GM21526 (cell line): ENCODE results near the gene AUTS2.

ENCODE experiments used
- ATAC-seq: cut with Tn5 transposase; IDR thresholded peaks from one replicate; pipeline ENCODE4 v1.9.1; 2021; ENCODE audit warnings: moderate library complexity; ENCODE audit not compliant: unreplicated experiment, low FRiP score

AUTS2 gene

DNA sequence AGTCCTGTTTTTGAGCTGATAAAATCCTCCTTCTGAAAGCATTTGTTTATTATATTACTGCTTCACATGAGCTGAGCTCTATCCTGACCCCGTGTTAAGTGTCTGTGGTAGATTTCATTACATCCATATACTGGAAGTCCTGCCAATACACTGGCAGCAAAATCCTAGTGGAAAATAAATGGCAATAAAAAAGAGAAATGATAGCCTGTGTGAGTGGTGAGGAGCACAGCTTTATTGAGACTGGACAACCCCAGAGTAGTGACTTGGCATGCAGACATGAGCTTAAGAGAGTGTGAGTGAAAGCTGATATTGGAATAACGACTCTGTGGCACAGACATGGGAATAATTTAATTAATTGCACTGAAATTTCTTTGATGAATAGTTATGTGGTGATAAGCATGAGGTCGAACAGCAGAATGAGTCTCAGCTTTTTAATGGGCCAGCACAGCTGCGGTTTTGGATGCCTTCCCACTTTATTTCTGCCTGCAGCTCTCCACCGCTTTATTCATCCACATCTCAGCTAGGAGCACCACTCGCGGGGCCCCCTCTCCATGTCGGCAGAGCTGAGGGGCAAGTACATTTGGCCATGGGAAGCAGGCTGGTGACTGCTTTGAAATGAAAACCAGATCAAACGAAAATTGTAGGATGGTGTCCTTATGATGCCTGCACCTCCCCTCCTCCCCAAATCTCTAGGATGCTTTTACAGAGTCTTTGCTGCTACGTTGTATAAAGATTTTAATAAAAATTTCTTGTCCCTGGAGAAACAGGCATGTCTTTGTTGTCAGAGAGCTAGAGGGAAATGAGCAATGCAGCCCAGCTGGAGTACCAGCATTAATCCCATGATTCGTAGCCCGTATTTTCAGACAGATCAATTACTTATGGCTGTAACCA is 494.3 kb downstream of the AUTS2 start:
- ATAC-seq, result no peak

DNA sequence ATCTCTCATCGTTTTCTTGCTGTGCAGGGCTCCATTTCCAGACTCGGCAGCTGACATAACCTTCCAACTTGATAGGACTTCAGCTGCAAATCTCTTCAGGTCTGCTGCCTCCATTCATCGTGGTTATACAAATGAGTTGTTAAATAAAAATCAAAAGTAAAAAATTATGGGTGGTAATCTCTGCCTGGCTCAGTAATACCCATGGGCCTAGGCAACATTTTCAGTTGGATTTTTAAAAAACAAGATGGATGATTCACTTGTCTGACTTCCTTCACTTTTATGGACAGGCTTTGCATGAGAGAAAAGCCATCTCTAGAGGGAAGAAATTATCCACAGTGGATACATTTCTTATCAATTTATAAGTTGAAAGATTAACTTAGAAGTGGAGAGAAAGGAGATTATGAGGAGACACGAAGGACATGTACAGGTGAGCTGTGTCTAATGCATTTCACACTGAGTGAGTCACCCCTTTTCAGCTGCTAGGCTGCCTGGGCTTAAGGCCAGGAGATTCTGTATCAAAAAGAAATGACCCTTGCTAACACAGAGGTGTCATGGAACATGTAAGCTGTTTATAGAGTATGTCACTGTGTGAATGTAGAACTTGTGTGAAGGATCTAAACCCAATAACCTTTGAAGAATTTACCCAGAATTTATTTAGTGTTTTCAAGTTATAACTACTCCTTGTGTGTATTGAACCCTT is 495.1 kb downstream of the AUTS2 start:
- ATAC-seq, result no peak

DNA sequence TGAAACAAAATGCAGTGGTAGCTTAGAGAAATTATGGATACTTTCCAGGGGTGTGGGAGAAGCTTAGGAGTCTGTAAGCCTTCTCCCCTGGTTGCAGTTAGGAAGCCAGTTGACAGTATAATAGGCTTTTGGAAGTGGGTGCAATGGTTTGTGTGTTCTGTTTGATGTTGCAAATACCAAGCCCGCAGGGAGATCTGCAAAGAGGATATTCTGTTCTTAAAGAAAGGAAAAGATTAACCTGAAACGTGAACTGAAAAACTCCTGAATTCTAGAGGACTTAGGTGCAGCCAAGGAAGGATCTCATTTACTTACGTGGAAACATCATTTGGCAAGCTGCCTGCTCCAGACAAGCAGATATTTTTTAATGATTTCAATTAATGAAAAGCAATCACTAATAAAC is 496.6 kb downstream of the AUTS2 start:
- ATAC-seq, result no peak

DNA sequence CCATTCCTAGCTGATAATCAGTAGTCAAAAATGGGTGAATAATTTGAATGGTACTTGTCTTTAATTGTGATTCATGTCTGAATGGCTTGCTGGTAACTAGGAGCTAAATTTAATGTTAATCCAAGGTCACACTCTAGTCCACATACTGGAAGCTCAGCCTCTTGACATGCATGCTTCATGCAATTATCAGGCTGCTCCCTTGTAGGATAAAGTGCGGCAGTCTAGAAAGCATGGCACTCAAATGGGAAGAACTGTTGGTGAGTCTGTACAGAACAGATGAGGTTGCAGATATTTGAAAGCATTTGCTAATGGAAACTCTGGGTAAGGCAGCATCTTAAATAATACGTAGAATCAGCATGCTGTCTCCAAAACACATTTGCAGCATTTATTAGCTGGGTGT is 499.4 kb downstream of the AUTS2 start:
- no peak for ATAC-seq

DNA sequence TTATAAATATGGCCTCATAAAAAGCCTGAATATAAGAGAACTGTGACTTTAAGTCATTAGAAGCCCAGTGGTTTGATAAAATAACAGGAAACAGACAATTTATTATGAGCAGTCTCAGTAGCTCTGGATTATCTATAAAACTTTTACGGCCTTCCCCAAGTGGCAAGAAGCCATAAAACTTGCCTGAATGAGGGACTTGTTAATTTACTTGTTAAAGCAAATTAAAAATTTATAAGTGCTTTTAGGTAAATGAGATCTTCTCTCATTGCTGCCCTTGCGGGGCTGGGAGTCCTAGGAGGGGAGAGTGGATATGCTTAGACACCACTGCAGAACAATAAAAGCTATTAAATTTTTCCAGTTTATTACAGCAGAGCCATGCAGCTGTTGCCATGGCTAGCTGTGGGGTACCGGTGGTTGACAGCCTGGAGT is 499.9 kb downstream of the AUTS2 start:
- no peak for ATAC-seq

DNA sequence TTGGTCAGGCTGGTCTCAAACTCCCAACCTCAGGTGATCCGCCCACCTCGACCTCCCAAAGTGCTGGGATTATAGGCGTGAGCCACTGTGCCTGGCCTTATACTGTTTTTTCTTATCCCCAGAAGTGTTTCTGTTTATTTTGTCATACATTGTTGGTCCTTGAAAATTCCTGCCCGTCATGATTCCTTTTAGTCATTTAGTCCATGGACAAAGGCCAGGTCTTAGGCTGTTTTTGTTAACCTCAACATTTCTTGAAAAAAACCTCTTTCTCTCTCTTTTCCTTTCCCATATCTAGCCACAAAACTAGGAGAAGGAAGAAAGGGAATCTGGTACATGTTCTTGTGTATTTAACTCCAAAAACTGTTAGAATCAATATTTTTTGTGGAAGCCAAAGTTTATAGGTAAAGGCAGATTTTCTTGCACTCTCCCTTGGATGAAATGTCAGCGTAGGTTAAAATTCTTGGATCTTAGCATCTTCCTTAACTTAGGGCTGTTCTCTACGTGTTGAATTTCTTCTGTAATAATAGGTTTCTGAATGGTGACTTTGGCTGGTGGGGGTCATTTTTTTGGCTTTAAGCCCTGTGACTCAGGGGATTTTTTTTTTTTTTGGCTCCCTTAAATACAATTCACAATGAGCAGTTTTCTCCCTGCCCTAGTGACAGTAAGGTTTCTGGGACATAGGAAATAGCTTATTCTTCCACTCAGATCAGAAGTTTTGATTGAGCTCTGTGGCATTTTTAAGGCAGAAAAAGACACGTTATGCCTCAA is 500.8 kb downstream of the AUTS2 start:
- no peak for ATAC-seq

DNA sequence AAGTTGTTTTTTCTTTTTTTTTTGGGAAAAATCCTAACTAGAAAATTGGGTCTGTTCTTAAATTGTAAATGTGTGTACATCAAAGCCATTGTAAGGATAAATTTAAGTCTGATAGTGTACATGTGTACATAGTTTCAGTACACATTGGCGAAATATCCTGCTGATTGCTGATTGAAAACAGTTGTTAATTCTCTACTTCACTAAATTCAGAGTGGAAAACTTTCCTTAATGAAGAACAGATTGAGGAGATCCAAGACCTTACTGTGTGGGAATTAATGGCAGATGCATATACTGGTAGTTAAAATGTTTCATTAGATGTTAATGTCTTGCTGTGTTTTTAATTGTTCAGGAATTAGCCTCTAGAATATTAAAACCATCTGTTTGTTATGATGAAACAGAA is 506.0 kb downstream of the AUTS2 start:
- no peak for ATAC-seq

DNA sequence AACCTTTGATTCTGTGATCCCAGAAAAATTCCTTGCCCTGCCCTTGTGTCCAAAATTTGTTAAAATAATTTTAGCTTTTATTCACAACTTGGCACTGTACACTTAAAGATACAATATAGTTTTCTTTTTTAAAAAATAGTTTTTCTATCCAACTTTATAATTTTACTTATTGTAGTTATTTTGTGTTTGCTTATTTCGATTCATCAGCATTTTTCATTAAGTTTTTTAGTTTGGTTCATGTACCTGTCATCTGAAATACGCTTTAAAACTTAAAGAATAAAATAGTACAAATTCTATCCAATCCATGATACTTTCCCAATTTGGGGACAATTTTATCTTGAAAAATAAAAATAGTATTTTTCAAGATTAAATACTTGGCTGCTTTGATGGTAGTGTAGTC is 514.8 kb downstream of the AUTS2 start:
- no peak for ATAC-seq

DNA sequence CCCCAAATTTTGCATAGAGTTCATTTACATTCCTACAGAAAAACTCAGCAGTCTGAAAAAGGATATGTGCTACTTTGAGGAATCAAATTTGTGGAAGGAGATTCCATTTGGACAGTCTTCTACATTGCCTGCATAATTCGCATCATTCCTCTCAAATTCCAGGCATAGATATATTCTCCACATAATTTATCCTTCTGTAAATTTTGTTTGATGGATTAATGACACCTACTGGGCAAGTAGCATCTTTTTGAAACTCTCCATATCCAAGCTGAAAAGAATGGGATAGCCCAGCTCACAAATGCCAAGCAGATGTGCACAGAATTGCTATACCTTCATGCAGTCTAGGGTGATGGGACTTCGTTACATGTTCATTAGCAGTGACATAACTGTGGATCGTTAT is 515.3 kb downstream of the AUTS2 start:
- ATAC-seq, result no peak

DNA sequence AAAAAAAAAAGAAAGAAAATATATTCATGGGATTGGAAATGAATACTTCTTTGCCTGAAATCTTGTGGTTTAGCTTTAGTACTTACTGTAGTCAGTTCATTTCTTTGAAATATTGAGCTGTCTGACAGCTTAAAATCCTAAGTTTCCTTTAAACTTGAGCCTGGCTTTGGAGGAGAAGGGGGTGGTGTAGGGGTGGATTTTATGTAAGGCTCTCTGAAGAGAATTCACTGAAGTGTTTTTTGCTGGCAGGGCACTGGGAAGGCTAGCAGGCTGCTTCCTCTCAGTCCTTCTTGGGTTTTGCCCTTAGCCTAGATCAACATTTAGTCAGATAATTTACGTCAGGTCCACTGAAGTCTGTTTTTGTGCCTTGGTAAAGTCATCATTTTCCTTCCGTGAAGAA is 516.5 kb downstream of the AUTS2 start:
- no peak for ATAC-seq

DNA sequence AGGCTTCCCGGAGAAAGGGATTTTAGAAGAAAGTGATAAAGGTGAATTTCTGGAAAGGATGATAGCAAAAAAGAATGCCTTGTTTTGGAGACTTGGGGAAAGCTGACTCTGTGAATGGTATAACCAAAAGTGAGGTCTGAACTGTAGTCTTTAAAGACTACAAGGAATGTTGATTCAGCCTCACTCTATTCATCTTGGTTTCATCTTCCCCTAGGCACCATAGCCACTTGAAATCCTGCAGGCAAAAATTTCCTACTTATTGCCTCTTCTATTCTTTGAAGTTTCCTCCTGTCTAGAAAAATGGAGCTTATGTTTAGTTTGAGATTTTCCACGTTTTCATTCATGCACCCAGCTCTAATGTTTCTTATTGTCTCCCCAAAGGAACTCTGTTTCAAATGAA is 518.0 kb downstream of the AUTS2 start:
- ATAC-seq, result no peak

DNA sequence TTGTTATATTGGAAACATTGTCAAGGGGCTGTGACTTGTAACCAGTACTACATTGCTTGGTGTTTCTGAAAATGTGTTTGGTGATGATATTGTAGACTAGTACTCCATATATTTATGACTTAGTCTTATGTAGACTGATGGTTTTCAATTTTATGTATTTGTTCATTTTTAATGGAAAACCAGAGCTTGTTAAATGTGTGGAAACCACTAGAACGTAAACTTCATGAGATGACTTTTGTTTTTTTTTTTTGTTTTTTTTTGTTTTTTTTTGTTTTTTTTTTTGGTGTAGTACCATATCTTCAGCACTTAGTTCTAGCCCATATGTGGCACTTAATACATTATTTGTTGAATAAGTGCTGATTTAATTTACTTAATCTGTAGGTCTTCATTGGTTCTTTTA is 518.6 kb downstream of the AUTS2 start:
- no peak for ATAC-seq

DNA sequence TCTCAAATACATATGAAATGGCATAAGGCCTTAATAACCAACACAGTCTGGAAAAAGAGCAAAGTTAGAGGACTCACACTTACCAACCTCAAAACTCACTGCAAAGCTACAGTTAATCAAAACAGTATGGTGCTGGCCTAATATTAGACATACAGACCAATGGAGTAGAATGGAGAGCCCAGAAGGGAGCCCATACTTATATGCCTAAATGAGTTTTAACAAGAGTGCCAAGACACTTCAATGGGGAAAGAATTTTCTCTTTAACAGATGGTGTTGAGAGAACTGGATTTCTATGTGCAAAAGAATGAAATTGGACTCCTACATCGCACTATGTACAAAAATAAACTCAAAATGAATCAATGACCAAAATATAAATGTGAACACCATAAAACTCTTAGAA is 522.6 kb downstream of the AUTS2 start:
- no peak for ATAC-seq

DNA sequence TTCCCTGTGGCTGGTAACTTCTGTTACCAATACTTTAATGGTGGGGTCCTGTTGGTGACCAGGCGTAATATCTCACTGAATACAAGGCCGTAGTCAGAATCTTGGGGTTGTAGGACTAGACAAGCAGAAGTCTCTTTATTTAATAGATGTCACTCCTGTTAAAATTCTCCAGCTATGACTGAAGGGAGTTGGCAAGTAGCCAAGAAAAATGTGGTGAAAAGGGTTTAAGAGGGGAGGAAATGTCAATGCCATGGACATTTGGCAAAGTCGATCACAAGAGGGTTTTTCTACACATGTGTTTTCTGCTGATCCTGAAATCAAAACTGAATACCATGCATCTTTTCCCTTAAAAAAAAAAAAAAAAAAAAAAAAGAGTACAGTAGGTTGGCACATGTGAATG is 533.5 kb downstream of the AUTS2 start:
- no peak for ATAC-seq

DNA sequence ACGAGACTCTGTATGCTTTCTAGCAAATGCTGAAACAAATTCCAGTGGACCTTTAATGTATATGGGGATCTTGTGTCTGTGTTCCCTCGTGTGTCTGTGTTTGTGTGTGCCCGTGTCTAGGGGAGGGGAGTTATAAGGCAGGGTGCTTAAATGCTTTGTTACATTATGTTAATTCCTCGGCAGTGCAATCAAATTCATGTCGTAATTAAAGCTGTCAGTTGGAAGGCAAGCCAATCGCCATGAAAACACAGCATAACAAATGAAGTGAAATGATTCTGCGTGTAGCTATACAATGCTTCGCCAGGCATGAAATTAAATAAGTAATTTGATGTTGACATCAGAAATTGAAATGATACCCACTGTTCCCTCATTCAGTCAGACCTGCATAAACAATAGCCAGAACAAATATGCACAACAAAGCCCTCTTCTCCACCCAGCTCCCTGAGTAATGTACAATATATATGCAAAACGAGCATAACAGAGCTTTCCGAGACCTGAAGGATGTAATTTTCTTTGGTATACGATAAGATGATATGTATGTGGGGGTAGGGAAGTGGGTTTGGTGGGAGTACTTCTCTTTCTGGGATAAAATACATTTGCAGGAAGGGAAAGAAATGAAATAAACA is 534.1 kb downstream of the AUTS2 start:
- no peak for ATAC-seq

DNA sequence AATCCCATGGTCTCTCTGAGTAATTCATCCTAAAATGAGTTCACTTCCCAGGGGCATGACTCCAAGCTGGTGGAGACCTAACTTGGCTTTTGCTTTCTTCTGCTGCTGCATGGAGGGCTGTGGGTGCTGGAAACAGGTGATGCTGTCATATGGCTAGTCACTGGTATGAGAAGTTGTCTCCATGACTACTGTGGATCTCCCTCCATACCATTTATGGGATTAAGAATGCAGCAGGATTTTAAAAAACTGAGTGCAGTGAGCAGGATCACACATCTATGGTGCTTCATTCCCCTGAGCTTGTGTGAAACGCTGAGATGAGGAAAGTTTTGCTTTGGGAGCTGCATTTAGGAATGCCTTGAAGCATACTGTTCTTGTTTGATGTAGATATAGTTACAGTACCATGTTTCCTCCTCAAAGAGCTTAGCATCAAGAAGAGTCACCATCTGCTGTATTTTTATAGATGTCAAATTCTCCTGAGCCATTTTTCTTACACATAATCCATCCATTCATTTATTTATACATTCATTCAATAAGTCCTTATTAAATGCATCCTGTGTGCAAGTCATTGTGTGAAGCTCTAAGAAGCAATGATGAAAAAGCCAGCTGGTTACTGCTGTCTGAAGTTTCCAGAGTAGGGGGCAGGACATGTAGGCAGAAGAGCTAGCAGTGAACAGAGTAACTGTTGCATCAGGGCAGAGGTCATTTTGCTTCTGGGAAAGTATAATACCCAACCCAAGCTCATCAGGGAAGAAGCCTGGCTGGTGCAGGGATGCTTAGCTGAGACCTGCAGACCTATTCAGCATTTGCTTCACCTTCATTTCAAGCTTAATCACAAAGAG is 534.8 kb downstream of the AUTS2 start:
- ATAC-seq, result no peak

DNA sequence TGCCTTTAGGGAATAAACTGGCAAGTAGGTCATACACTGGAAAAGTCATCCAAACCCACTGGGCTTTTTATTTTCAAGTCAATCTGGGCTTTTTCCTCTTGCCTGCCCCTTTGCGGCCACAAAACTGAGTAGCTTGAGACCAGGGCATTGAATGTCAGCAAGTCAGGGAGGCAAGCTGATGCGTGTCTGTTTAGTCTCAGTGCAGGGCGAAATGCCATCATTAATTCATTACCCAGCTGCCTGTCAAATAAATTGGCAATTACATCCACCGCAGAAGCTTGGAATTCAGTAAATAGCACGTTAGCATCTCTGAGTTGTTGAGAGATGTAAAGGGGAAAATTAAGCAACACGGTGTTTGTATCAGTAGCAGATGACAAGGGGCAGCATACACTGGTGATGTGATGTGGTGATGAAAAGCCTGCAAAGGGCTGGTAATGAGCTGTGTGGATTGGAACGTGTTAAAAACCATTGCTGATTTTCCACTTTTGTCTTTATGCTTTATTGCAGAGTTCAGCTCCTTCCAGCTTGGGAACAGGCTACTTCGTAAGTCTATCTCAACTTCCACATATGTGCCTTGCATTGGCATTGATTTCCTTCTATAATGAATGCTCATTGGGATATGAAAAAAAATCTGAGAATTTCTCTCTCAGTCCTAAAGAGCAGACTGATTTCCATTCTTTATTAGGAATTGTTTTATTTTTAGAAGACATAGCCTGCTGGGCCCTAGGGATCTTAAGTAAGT is 535.9 kb downstream of the AUTS2 start:
- no peak for ATAC-seq

DNA sequence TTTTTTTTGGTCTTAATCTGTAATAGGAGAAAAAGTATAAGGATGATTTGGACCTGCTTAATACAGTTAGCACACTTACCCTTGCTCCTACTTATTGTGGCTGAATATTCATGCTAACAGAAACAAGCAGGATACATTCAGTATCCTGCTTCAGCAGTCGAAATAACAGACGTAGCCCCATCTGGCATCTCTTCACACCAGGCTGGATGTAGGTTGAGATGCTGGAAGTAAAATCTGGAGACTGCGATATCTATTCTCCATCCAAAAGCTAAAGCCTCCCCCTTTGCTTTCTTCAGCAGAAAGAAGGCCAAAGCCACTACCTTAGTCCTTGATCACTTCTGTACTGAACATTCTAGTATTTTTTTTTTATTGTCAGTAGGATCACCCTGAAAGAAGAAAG is 537.4 kb downstream of the AUTS2 start:
- no peak for ATAC-seq

DNA sequence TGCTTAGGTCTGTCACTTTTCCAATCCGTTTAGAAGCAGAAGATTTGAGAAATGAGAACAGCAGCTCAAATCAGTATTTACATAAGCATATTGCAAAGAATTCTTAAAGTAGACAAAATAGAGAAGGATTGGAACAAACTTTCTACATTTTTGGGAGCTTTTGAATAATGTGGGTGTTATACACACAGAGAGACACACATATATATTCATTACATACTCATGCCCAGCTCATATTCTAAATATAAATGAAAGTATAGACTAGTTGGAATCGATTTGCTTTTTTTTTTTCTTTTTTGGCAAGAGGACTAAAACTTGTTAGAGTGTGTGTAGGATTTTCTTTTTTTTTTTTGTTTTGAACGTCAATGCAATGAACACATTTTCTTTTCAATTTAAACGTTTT is 538.9 kb downstream of the AUTS2 start:
- ATAC-seq, result no peak
